Prostate gland (tissue), 2 donors: Measurements from ENCODE around the gene SMYD3.

Source experiments
- POLR2A ChIP-seq: fragments of 450-650 bp; IDR thresholded peaks from one replicate; pipeline ENCODE4 v1.6.1; 2016; ENCODE audit warnings: antibody characterized with exemption, mild to moderate bottlenecking
- POLR2AphosphoS5 ChIP-seq: sonication (generic); formaldehyde crosslinking; IDR thresholded peaks from one replicate; pipeline ENCODE4 v1.6.1; 2017; ENCODE audit warnings: antibody characterized with exemption
- TF ChIP-seq, protein P1 (sequence below), 4 experiments: fragments of 200-600 bp in 2 of 4; fragments of 450-650 bp in 2 of 4; sonication (generic) in 2 of 4; IDR thresholded peaks; 1 replicate in 3 of 4; 2 replicates in 1 of 4; pipeline ENCODE4 v1.5.1; 2016 to 2019; ENCODE audit warnings: antibody characterized with exemption in 4 of 4, mild to moderate bottlenecking in 2 of 4, moderate library complexity in 2 of 4

DNA sequence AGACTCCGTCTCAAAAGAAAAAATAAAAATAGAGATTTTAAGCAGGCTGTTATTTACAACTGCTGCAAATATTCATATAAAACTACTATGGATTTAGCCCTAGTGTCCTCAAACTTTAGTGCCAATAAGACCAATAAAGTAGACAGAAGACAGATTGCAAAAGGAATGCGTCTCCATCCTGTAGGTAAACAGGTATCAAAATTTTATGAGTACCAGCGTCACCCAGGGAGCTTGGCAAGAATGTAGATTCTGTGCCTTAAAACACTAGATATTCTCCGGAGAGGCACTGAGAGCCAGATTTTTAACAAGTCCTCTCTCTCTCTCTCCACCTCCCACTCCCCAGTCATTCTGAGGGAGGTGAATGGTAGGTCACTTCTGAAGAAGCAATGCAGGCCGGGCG lies 18.4 kb downstream of the SMYD3 start:
- TF ChIP-seq, protein P1, sequence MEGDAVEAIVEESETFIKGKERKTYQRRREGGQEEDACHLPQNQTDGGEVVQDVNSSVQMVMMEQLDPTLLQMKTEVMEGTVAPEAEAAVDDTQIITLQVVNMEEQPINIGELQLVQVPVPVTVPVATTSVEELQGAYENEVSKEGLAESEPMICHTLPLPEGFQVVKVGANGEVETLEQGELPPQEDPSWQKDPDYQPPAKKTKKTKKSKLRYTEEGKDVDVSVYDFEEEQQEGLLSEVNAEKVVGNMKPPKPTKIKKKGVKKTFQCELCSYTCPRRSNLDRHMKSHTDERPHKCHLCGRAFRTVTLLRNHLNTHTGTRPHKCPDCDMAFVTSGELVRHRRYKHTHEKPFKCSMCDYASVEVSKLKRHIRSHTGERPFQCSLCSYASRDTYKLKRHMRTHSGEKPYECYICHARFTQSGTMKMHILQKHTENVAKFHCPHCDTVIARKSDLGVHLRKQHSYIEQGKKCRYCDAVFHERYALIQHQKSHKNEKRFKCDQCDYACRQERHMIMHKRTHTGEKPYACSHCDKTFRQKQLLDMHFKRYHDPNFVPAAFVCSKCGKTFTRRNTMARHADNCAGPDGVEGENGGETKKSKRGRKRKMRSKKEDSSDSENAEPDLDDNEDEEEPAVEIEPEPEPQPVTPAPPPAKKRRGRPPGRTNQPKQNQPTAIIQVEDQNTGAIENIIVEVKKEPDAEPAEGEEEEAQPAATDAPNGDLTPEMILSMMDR (IDR thresholded peaks at IDR 0.05): no peak
- TF ChIP-seq POLR2AphosphoS5 (peak; percentile 52), POLR2A (no peak)
